KG1 (cell line): ENCODE results near the gene MMD.
"Not testable (repeated sequence)": the region's sequence is repeated elsewhere in the genome, so short reads cannot be mapped to it uniquely, and the experiment has no call there.

ENCODE experiments used
- DNase-seq: peaks from one replicate; lab custom pipeline; 2025; lab: John Stamatoyannopoulos, UW

The MMD gene

GRCh38 chr17:55421179-55421934 lies at the start of gene MMD:
Gene MMD (minus strand): TSS chr17:55421835. CDS start chr17:55421695, 140 bp downstream.
- no peak for DNase-seq

- DNase-seq: no peak
Measured at GRCh38 chr17:55466671-55467070, 45.0 kb upstream of the MMD start.

GRCh38 chr17:55465771-55466170 lies 44.1 kb upstream of the MMD start:
- DNase-seq: not testable (repeated sequence)

GRCh38 chr17:55463600-55463999 lies 42.0 kb upstream of the MMD start:
- no peak for DNase-seq

- no peak for DNase-seq
Measured at GRCh38 chr17:55462711-55463110, 41.1 kb upstream of the MMD start.

- DNase-seq: no peak
Measured at GRCh38 chr17:55462234-55462633, 40.6 kb upstream of the MMD start.

- no peak for DNase-seq
Measured at GRCh38 chr17:55458978-55459377, 37.3 kb upstream of the MMD start.

GRCh38 chr17:55458287-55458900 lies 36.8 kb upstream of the MMD start:
- no peak for DNase-seq

GRCh38 chr17:55456307-55457240 lies 34.9 kb upstream of the MMD start:
- DNase-seq: no peak

- DNase-seq: no peak
Measured at GRCh38 chr17:55454906-55455474, 33.4 kb upstream of the MMD start.

- no peak for DNase-seq
Measured at GRCh38 chr17:55453839-55454557, 32.4 kb upstream of the MMD start.

GRCh38 chr17:55452139-55452790 lies 30.6 kb upstream of the MMD start:
- no peak for DNase-seq

GRCh38 chr17:55451758-55452138 lies 30.1 kb upstream of the MMD start:
- no peak for DNase-seq

- no peak for DNase-seq
Measured at GRCh38 chr17:55451203-55451641, 29.6 kb upstream of the MMD start.

GRCh38 chr17:55450232-55450825 lies 28.7 kb upstream of the MMD start:
- no peak for DNase-seq

- DNase-seq: no peak
Measured at GRCh38 chr17:55448681-55449080, 27.0 kb upstream of the MMD start.

- DNase-seq: no peak
Measured at GRCh38 chr17:55446581-55447205, 25.1 kb upstream of the MMD start.

GRCh38 chr17:55446004-55446403 lies 24.4 kb upstream of the MMD start:
- not testable (repeated sequence) for DNase-seq

GRCh38 chr17:55444471-55445441 lies 23.1 kb upstream of the MMD start:
- DNase-seq: no peak
